H1 (cell line): ENCODE data around the gene PRKCA. TPM values are rescaled to one million over a fixed set of nuclear protein-coding genes. Genes with fewer than 3 reads are reported as not detected.
A peak's percentile ranks its signal among the peaks of the same experiment; 100 is the strongest.

ENCODE experiments used
- CTCF ChIA-PET: fragments of 300-600 bp; sonication (Branson Sonifier 250); formaldehyde crosslinking; loops from one replicate; lab custom pipeline; 2021; ENCODE audit not compliant: partially characterized antibody; lab: Charles Lee
- POLR2A ChIA-PET: fragments of 300-600 bp; sonication (Branson Sonifier 250); formaldehyde crosslinking; loops from one replicate; lab custom pipeline; 2021; ENCODE audit warnings: inconsistent platforms; ENCODE audit not compliant: partially characterized antibody; lab: Charles Lee
- DNase-seq, 2 experiments: peaks; one replicate each; pipeline versions ENCODE4 v3.0.0 to v3.0.0-alpha.2; 2010 to 2022; ENCODE audit warnings: low spot score in 2 of 2, low read depth in 1 of 2, mixed read lengths in 1 of 2
- FAIRE-seq: peaks from 2 replicates; lab custom pipeline; 2011; peaks lifted over from hg19 to GRCh38; lab: Jason Lieb, UNC
- H2AFZ ChIP-seq: 2 replicates; pipeline ENCODE4 v1.8.1; 2012; ENCODE audit warnings: low read length, inconsistent platforms
- H2AK5ac ChIP-seq: 2 replicates; pipeline ENCODE4 v1.6.1; 2013; ENCODE audit warnings: low read depth, low read length
- H2BK120ac ChIP-seq: replicated peaks from 2 replicates; pipeline ENCODE3; 2013; ENCODE audit warnings: low read depth, low read length, inconsistent platforms
- H2BK12ac ChIP-seq: 2 replicates; pipeline ENCODE4 v1.6.1; 2013; ENCODE audit warnings: low read depth, low read length
- H2BK15ac ChIP-seq: 2 replicates; pipeline ENCODE4 v1.6.1; 2013; ENCODE audit warnings: low read length
- H2BK20ac ChIP-seq: 2 replicates; pipeline ENCODE4 v1.6.1; 2013; ENCODE audit warnings: low read length
- H2BK5ac ChIP-seq: 2 replicates; pipeline ENCODE4 v1.6.1; 2013; ENCODE audit warnings: low read depth, low read length
- H3K14ac ChIP-seq: 2 replicates; pipeline ENCODE4 v1.6.1; 2013; ENCODE audit warnings: inconsistent platforms; ENCODE audit not compliant: insufficient read length
- H3K18ac ChIP-seq: 2 replicates; pipeline ENCODE4 v1.6.1; 2013; ENCODE audit warnings: low read length; ENCODE audit errors: extremely low read depth
- H3K23ac ChIP-seq: 2 replicates; pipeline ENCODE4 v1.6.1; 2013; ENCODE audit warnings: inconsistent platforms; ENCODE audit not compliant: insufficient read length
- H3K23me2 ChIP-seq: 2 replicates; pipeline ENCODE4 v1.6.1; 2013; ENCODE audit warnings: low read depth, low read length
- H3K27ac ChIP-seq: 2 replicates; pipeline ENCODE4 v1.6.1; 2011; ENCODE audit warnings: low read depth, low read length, inconsistent platforms
- H3K27me3 ChIP-seq, 4 experiments: replicated peaks in 1 of 4; 1 replicate in 1 of 4; 2 replicates in 3 of 4; pipeline versions ENCODE4 v1.6.1 to v1.8.1; 2011 to 2013; ENCODE audit warnings: low read length in 3 of 4, mild to moderate bottlenecking in 3 of 4, inconsistent platforms in 2 of 4, mixed read lengths in 2 of 4, moderate library complexity in 1 of 4; ENCODE audit not compliant: control insufficient read depth in 3 of 4, insufficient read depth in 3 of 4; ENCODE audit errors: extremely low read depth in 1 of 4
- H3K36me3 ChIP-seq, 4 experiments: 2 replicates each; pipeline versions ENCODE4 v1.6.1 to v1.8.1; 2011 to 2013; ENCODE audit warnings: mild to moderate bottlenecking in 4 of 4, low read length in 3 of 4, moderate library complexity in 2 of 4, control low read depth in 1 of 4, inconsistent platforms in 1 of 4; ENCODE audit not compliant: insufficient read depth in 4 of 4, control insufficient read depth in 2 of 4
- H3K4ac ChIP-seq: replicated peaks from 2 replicates; pipeline ENCODE3; 2013; ENCODE audit warnings: low read length, low read depth, mixed read lengths, inconsistent platforms; ENCODE audit not compliant: insufficient read length
- H3K4me1 ChIP-seq, 4 experiments: replicated peaks in 1 of 4; 1 replicate in 1 of 4; 2 replicates in 3 of 4; pipeline versions ENCODE4 v1.6.1 to v1.8.1; 2011 to 2013; ENCODE audit warnings: low read length in 3 of 4, inconsistent platforms in 2 of 4, mixed read lengths in 1 of 4; ENCODE audit not compliant: insufficient read depth in 4 of 4, control insufficient read depth in 3 of 4
- H3K4me2 ChIP-seq, 2 experiments: 2 replicates each; pipeline versions ENCODE4 v1.6.1 to v1.8.1; 2011 to 2013; ENCODE audit warnings: low read depth in 2 of 2, low read length in 2 of 2, control low read depth in 1 of 2, inconsistent platforms in 1 of 2, mild to moderate bottlenecking in 1 of 2; ENCODE audit not compliant: insufficient read depth in 1 of 2
- H3K4me3 ChIP-seq, 4 experiments: fragments of 200-600, 300-600 bp in 1 of 4; sonication (generic), shearing (Covaris generic), sonication (Bioruptor Twin) in 1 of 4; 2 replicates each; pipeline versions ENCODE4 v1.5.1 to v1.8.1; 2011 to 2016; ENCODE audit warnings: low read length in 4 of 4, low read depth in 3 of 4, control low read depth in 2 of 4, inconsistent platforms in 2 of 4, mild to moderate bottlenecking in 2 of 4, mixed read lengths in 1 of 4, moderate library complexity in 1 of 4; ENCODE audit not compliant: insufficient read depth in 2 of 4; ENCODE audit errors: extremely low read depth in 1 of 4
- H3K56ac ChIP-seq: replicated peaks from 2 replicates; pipeline ENCODE3; 2013; ENCODE audit warnings: low read depth, mild to moderate bottlenecking, mixed read lengths, low read length, inconsistent platforms; ENCODE audit not compliant: insufficient read length
- H3K79me1 ChIP-seq: 2 replicates; pipeline ENCODE4 v1.6.1; 2013; ENCODE audit warnings: low read depth, low read length, control low read depth
- H3K79me2 ChIP-seq, 2 experiments: 2 replicates each; pipeline versions ENCODE4 v1.6.1 to v1.8.1; 2012 to 2013; ENCODE audit warnings: low read length in 2 of 2, mild to moderate bottlenecking in 2 of 2, inconsistent platforms in 1 of 2; ENCODE audit not compliant: insufficient read depth in 2 of 2, control insufficient read depth in 1 of 2
- H3K9ac ChIP-seq, 4 experiments: replicated peaks in 1 of 4; 1 replicate in 1 of 4; 2 replicates in 3 of 4; pipeline versions ENCODE4 v1.6.1 to v1.8.1; 2011 to 2013; ENCODE audit warnings: low read depth in 3 of 4, low read length in 3 of 4, control low read depth in 2 of 4, mild to moderate bottlenecking in 2 of 4, moderate library complexity in 2 of 4, inconsistent platforms in 1 of 4; ENCODE audit errors: extremely low read depth in 1 of 4
- H3K9me3 ChIP-seq, 2 experiments: 2 replicates each; pipeline versions ENCODE4 v1.6.1 to v1.8.1; 2012 to 2013; ENCODE audit warnings: mild to moderate bottlenecking in 2 of 2, moderate library complexity in 2 of 2, control low read depth in 1 of 2, inconsistent platforms in 1 of 2, low read depth in 1 of 2, low read length in 1 of 2, mixed read lengths in 1 of 2; ENCODE audit not compliant: insufficient read depth in 2 of 2
- H4K20me1 ChIP-seq, 2 experiments: replicated peaks in 1 of 2; 2 replicates each; pipeline versions ENCODE3 to v1.8.1; 2011 to 2013; ENCODE audit warnings: inconsistent platforms in 2 of 2, low read length in 2 of 2, mild to moderate bottlenecking in 1 of 2; ENCODE audit not compliant: insufficient read depth in 2 of 2, control insufficient read depth in 1 of 2
- H4K5ac ChIP-seq: 2 replicates; pipeline ENCODE4 v1.6.1; 2013; ENCODE audit warnings: low read length, low read depth, mixed read lengths, inconsistent platforms; ENCODE audit not compliant: insufficient read length
- H4K8ac ChIP-seq: 2 replicates; pipeline ENCODE4 v1.8.0; 2013; ENCODE audit warnings: mild to moderate bottlenecking, moderate library complexity, low read length, inconsistent platforms; ENCODE audit not compliant: insufficient read depth; ENCODE audit errors: extremely low read depth
- H4K91ac ChIP-seq: replicated peaks from 2 replicates; pipeline ENCODE3; 2013; ENCODE audit warnings: low read length, mixed read lengths, inconsistent platforms; ENCODE audit not compliant: insufficient read length
- GABPA ChIP-seq: IDR thresholded peaks from 2 replicates; pipeline ENCODE4 v1.6.1; 2011; ENCODE audit warnings: mild to moderate bottlenecking, low read length, moderate library complexity, borderline replicate concordance; ENCODE audit not compliant: insufficient read depth
- JUND ChIP-seq: IDR thresholded peaks from 2 replicates; pipeline ENCODE4 v1.6.1; 2011; ENCODE audit warnings: mild to moderate bottlenecking, improper control_type of control experiment, low read length
- RAD21 ChIP-seq, 2 experiments: IDR thresholded peaks in 1 of 2; conservative IDR thresholded peaks in 1 of 2; 2 replicates each; pipeline ENCODE4 v1.6.1; 2011; ENCODE audit warnings: low read depth in 2 of 2, low read length in 2 of 2, improper control_type of control experiment in 1 of 2, inconsistent platforms in 1 of 2, mild to moderate bottlenecking in 1 of 2, moderate library complexity in 1 of 2
- WGBS, 2 experiments: shearing (Covaris generic) in 1 of 2; methylation state at CpG; one replicate each; pipeline versions ENCODE4 v1.1.6 to v1.1.7; 2013 to 2015; ENCODE audit warnings: low lambda C conversion rate in 2 of 2, mixed read lengths in 2 of 2, inconsistent platforms in 1 of 2, low coverage in 1 of 2, missing lambda C conversion rate in 1 of 2; ENCODE audit not compliant: insufficient replicate concordance in 2 of 2, insufficient coverage in 1 of 2, insufficient read length in 1 of 2; ENCODE audit errors: extremely low coverage in 1 of 2, missing lambda C conversion rate in 1 of 2; 5-methylcytosine and 5-hydroxymethylcytosine counted together
- polyA plus RNA-seq, 7 experiments: library from polyadenylated mRNA; depleted of rRNA in 3 of 7; stranded (reverse) in 5 of 7; unstranded in 2 of 7; fragments of >200 nt in 5 of 7; fragments of 200-250 nt in 2 of 7; gene quantifications; 1 replicate in 5 of 7; 2 replicates in 1 of 7; 4 replicates in 1 of 7; pipeline versions ENCODE4 v1.2.1 to v1.2.3, GENCODE V29; 2011 to 2013; ENCODE audit warnings: missing spikeins in 2 of 7, mixed read lengths in 2 of 7
- total RNA-seq: library from RNA; stranded (reverse); fragmentation: NEBNext Ultra II Directional; extraction: Animal tissue kit (Norgen Biotek cat#: 25700); gene quantifications from 2 replicates; pipeline ENCODE4 v1.2.1, GENCODE V29; 2021
- TF ChIP-seq, protein P1 (sequence below): IDR thresholded peaks from 2 replicates; pipeline ENCODE4 v1.6.1; 2012; ENCODE audit warnings: inconsistent platforms
- TF ChIP-seq, protein P2 (sequence below), 3 experiments: IDR thresholded peaks; 1 replicate in 2 of 3; 2 replicates in 1 of 3; pipeline versions ENCODE4 v1.5.1 to v1.6.1; 2011; ENCODE audit warnings: low read length in 3 of 3, mild to moderate bottlenecking in 3 of 3, inconsistent platforms in 2 of 3, low read depth in 1 of 3, moderate library complexity in 1 of 3; ENCODE audit not compliant: insufficient read depth in 1 of 3; ENCODE audit errors: control extremely low read depth in 1 of 3

Gene PRKCA
- total and polyA plus RNA-seq, 2 of the 8 experiments (the other 6 are each of a cell fraction or from before 2014, with no cell fraction given), result 5.8 to 17.8 TPM

DNA sequence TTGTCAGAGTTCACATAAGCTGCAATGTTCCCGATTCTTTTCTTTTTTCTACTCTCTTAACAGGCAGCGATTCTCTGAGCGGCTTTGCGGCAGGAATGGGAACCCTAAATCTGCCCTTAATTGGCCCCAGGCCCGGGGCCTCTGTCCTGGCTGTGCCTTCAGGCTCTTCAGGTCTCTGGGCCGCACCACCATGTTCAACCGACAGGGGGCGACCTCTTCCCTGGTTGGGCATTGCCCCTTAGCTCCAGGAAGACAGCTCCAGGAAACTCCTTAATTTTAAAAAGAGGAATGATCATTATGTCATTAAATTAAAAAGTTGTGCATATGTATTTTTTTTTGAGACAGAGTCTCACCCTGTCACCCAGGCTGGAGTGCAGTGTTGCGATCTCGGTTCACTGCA lies 552.8 kb downstream of the PRKCA start:
- Histone ChIP-seq H3K4me3 (no peak overlapping the region), H3K18ac (no peak overlapping the region), H2AFZ (no peak overlapping the region), H2BK20ac (no peak overlapping the region), H4K8ac (no peak overlapping the region), H3K4ac (no peak overlapping the region), H3K9me3 (no peaks in the 10 kb centered on the region; a peak in 1 of 4 replicates), H3K4me2 (no peak overlapping the region), H3K79me2 (no peaks in the 10 kb centered on the region), H3K36me3 (no peaks in the 10 kb centered on the region), H2BK12ac (no peak overlapping the region), H2BK120ac (no peak overlapping the region), H2AK5ac (no peak overlapping the region), H3K27me3 (no peaks in the 10 kb centered on the region), H4K20me1 (no peaks in the 10 kb centered on the region), H4K5ac (no peak overlapping the region), H4K91ac (no peak overlapping the region), H2BK5ac (no peak overlapping the region), H3K23me2 (no peaks in the 10 kb centered on the region), H3K79me1 (no peaks in the 10 kb centered on the region), H3K9ac (no peak overlapping the region), H3K4me1 (no peaks in the 10 kb centered on the region), H3K27ac (no peak overlapping the region), H3K56ac (no peak overlapping the region), H3K14ac (no peak overlapping the region), H2BK15ac (no peak overlapping the region), H3K23ac (no peak overlapping the region)
- FAIRE-seq (no peak), DNase-seq (peak; percentile 54 to 98)
- WGBS, 2 experiments, result 67% methylated on average over 10 of the region's 10 CpGs; no CpG with 5 or more reads in 1 of the 2 experiments
- CTCF ChIA-PET, result interaction anchor here (0.6 to 1.5 kb wide), 24 partner anchors 9 to 346 kb away, joined by 3 to 8 read pairs (median 4); no protein-coding TSS in a partner anchor
- TF ChIP-seq, protein P1, sequence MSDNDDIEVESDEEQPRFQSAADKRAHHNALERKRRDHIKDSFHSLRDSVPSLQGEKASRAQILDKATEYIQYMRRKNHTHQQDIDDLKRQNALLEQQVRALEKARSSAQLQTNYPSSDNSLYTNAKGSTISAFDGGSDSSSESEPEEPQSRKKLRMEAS, result no peak
- TF ChIP-seq, protein P2, sequence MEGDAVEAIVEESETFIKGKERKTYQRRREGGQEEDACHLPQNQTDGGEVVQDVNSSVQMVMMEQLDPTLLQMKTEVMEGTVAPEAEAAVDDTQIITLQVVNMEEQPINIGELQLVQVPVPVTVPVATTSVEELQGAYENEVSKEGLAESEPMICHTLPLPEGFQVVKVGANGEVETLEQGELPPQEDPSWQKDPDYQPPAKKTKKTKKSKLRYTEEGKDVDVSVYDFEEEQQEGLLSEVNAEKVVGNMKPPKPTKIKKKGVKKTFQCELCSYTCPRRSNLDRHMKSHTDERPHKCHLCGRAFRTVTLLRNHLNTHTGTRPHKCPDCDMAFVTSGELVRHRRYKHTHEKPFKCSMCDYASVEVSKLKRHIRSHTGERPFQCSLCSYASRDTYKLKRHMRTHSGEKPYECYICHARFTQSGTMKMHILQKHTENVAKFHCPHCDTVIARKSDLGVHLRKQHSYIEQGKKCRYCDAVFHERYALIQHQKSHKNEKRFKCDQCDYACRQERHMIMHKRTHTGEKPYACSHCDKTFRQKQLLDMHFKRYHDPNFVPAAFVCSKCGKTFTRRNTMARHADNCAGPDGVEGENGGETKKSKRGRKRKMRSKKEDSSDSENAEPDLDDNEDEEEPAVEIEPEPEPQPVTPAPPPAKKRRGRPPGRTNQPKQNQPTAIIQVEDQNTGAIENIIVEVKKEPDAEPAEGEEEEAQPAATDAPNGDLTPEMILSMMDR (IDR thresholded peaks at IDR 0.05; ENCODE audit: control extremely low read depth in 1 of 3, insufficient read depth in 1 of 3, low read depth in 1 of 3, low read length in 3 of 3), result peak; percentile 56 to 68 (median 61)
- no peak for TF ChIP-seq JUND
- TF ChIP-seq GABPA, result no peak
- TF ChIP-seq RAD21 (IDR thresholded peaks at IDR 0.05 in 1 of 2, conservative IDR thresholded peaks at IDR 0.05 in 1 of 2; ENCODE audit: low read depth in 2 of 2, low read length in 2 of 2), result peak; percentile 62 to 71
- POLR2A ChIA-PET, result interaction anchor here (0.6 kb wide), 1 partner anchor 48 kb away, joined by 4 read pairs; no protein-coding TSS in a partner anchor
